Measurements from ENCODE around the gene NRL.

DNA sequence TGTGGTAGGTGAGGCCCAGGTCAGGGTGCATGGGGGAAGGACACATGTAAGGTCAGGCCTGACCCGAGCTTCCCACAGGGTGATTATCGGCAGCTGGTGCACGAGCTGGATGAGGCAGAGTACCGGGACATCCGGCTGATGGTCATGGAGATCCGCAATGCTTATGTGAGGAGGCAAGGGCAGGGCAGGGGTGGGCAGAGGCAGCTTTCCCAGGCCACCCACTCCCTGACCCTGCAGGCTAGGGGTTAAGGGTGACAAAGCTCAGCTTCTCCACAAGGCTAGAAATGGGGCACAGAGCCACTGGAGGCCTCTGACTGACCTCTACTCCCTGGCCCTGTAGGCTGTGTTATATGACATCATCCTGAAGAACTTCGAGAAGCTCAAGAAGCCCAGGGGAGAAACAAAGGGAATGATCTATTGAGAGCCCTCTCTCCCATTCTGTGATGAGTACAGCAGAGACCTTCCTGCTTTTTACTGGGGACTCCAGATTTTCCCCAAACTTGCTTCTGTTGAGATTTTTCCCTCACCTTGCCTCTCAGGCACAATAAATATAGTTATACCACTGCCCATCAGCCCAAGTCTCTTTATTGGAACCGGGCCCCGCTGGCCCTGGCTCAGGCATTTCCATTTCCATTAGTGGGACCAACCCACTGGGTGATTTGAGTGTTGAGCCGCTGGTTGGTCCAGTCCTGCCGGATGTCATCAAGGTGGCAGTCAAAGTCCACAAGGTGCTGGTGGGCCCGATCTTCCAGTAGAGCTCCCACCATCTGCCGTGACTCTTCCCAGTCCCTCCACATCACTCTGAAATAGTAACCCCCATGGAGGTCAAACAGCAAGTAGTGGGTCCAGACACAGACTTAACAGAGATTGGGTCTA is 23.9 kb upstream of the NRL start:
- TF ChIP-seq POLR2AphosphoS5 (IDR thresholded peaks at IDR 0.05; ENCODE audit: borderline replicate concordance, low read depth, low read length) (0 out of 2 replicates have a peak, but pooled peaks have one; percentile 6), EZH2 (IDR thresholded peaks at IDR 0.05) (no peak), FOXP2 (optimal IDR thresholded peaks at IDR 0.05; ENCODE audit: control extremely low read depth, extremely low read length, insufficient read depth) (no peak)

All from SK-N-MC (cell line).